Fibroblast of the aortic adventitia (primary cell): ENCODE data around the gene RSRC1. TPM values are rescaled to one million over a fixed set of nuclear protein-coding genes. Genes with fewer than 3 reads are reported as not detected.
A peak's percentile ranks its signal among the peaks of the same experiment; 100 is the strongest.

Source experiments
- DNase-seq: peaks from one replicate; pipeline ENCODE4 v3.0.0-alpha.2; 2010; ENCODE audit warnings: low read depth
- H3K4me3 ChIP-seq: 2 replicates; pipeline ENCODE4 v1.5.1; 2011; ENCODE audit warnings: low read depth, mild to moderate bottlenecking, control low read depth, low read length, moderate library complexity
- CTCF ChIP-seq: IDR thresholded peaks from 2 replicates; pipeline ENCODE4 v1.5.1; 2011; ENCODE audit warnings: mild to moderate bottlenecking, low read length, control low read depth, inconsistent platforms; ENCODE audit not compliant: insufficient read depth
- total RNA-seq: library from RNA; depleted of rRNA; stranded (reverse); fragments of >200 nt; gene quantifications from 2 replicates; pipeline ENCODE4 v1.2.3, GENCODE V29; 2012; ENCODE audit warnings: low replicate concordance

RSRC1 gene
- total RNA-seq, 1 donor = 45.8 TPM

- TF ChIP-seq CTCF = no peak
- H3K4me3 ChIP-seq = no peak overlapping the region
- DNase-seq = no peak
Observed at GRCh38 chr3:158134363-158134762, 24.5 kb downstream of the RSRC1 start.

GRCh38 chr3:158140396-158140795, 30.5 kb downstream of the RSRC1 start:
- TF ChIP-seq CTCF = no peak
- DNase-seq = no peak
- no peak overlapping the region for H3K4me3 ChIP-seq

GRCh38 chr3:158148218-158148617, 38.3 kb downstream of the RSRC1 start:
- no peak for TF ChIP-seq CTCF
- no peak overlapping the region for H3K4me3 ChIP-seq
- no peak for DNase-seq

- no peak for TF ChIP-seq CTCF
- peak; percentile 54 for DNase-seq
Observed at GRCh38 chr3:158152186-158152585, 42.3 kb downstream of the RSRC1 start.

GRCh38 chr3:158158969-158159368, 49.1 kb downstream of the RSRC1 start:
- TF ChIP-seq CTCF = no peak
- no peak for DNase-seq
- H3K4me3 ChIP-seq = no peak overlapping the region

More at GRCh38 chr3:158152186-158152585, 42.3 kb downstream of the RSRC1 start:
- H3K4me3 ChIP-seq = no peak overlapping the region

- H3K4me3 ChIP-seq = no peak overlapping the region
- no peak for TF ChIP-seq CTCF
- DNase-seq = no peak
Observed at GRCh38 chr3:158159714-158160113, 49.8 kb downstream of the RSRC1 start.

GRCh38 chr3:158160958-158161357, 51.1 kb downstream of the RSRC1 start:
- DNase-seq = peak; percentile 79
- no peak overlapping the region for H3K4me3 ChIP-seq
- no peak for TF ChIP-seq CTCF
